HepG2 (cell line): ENCODE measurements around the gene KLC4. TPM values are rescaled to one million over a fixed set of nuclear protein-coding genes. Genes with fewer than 3 reads are reported as not detected.

Source experiments
- ATAC-seq: fragments of 200-7000 bp; cut with Tn5 transposase; 3 replicates; pipeline ENCODE4 v1.9.1; 2020; ENCODE audit warnings: mild to moderate bottlenecking, moderate library complexity
- BruUV-seq: library from RNA; stranded (reverse); fragments of 400-500 nt; replicated peaks from 2 replicates; lab custom pipeline; 2021; lab: Mats Ljungman, UMichigan
- CTCF ChIA-PET: fragments of 300-600 bp; formaldehyde crosslinking; extraction: SDS; loops from one replicate; lab custom pipeline; 2021; ENCODE audit warnings: low total read pairs, inconsistent platforms, low intra/inter-chr PET ratio; lab: Yijun Ruan, JAX
- POLR2A ChIA-PET: fragments of 350-600 bp; sonication (Branson Sonifier 250); formaldehyde crosslinking; loops from one replicate; lab custom pipeline; 2020; ENCODE audit warnings: antibody characterized with exemption, inconsistent platforms; lab: Yijun Ruan, JAX
- DNase-seq: peaks from one replicate; pipeline ENCODE4 v3.0.0-alpha.2; 2015; ENCODE audit warnings: low spot score
- FAIRE-seq: peaks from 3 replicates; lab custom pipeline; 2011; peaks lifted over from hg19 to GRCh38; lab: Jason Lieb, UNC
- H2AFZ ChIP-seq: one replicate; pipeline ENCODE4 v1.6.1; 2011; ENCODE audit warnings: low read length, inconsistent platforms
- H3K27ac ChIP-seq: fragments of 300-600 bp; 3 replicates; pipeline ENCODE4 v1.8.0; 2011; ENCODE audit warnings: mixed run types, mild to moderate bottlenecking, mixed read lengths, low read length, inconsistent platforms; ENCODE audit not compliant: insufficient read depth; ENCODE audit errors: extremely low read length
- H3K27me3 ChIP-seq, 2 experiments: fragments of 200-600 bp in 1 of 2; 2 replicates in 1 of 2; 3 replicates in 1 of 2; pipeline versions ENCODE4 v1.6.0 to v1.8.0; 2011; ENCODE audit warnings: low read length in 2 of 2, mild to moderate bottlenecking in 2 of 2, moderate library complexity in 2 of 2, inconsistent platforms in 1 of 2; ENCODE audit not compliant: insufficient read depth in 2 of 2, control insufficient read depth in 1 of 2
- H3K36me3 ChIP-seq, 2 experiments: fragments of 200-600 bp in 1 of 2; replicated peaks in 1 of 2; 2 replicates in 1 of 2; 3 replicates in 1 of 2; pipeline versions ENCODE4 v1.5.1 to v1.8.0; 2011; ENCODE audit warnings: low read length in 2 of 2, inconsistent platforms in 1 of 2; ENCODE audit not compliant: insufficient read depth in 2 of 2, control insufficient read depth in 1 of 2
- H3K4me1 ChIP-seq: 2 replicates; pipeline ENCODE4 v1.5.1; 2012; ENCODE audit warnings: low read length, inconsistent platforms; ENCODE audit not compliant: insufficient read depth
- H3K4me2 ChIP-seq: 2 replicates; pipeline ENCODE4 v1.6.0; 2011; ENCODE audit warnings: low read depth, low read length, inconsistent platforms
- H3K4me3 ChIP-seq, 3 experiments: fragments of 200-600 bp in 1 of 3; sonication (generic), shearing (Covaris generic) in 1 of 3; replicated peaks in 1 of 3; 2 replicates each; pipeline ENCODE4 v1.5.1; 2011 to 2016; ENCODE audit warnings: low read length in 3 of 3, inconsistent platforms in 2 of 3, low read depth in 2 of 3, mild to moderate bottlenecking in 2 of 3, control low read depth in 1 of 3, mixed read lengths in 1 of 3; ENCODE audit not compliant: insufficient read depth in 1 of 3
- H3K79me2 ChIP-seq: one replicate; pipeline ENCODE4 v1.6.1; 2011; ENCODE audit warnings: low read length, inconsistent platforms; ENCODE audit not compliant: insufficient read depth
- H3K9ac ChIP-seq: 2 replicates; pipeline ENCODE4 v1.6.0; 2011; ENCODE audit warnings: mild to moderate bottlenecking, low read depth, low read length, inconsistent platforms; ENCODE audit not compliant: insufficient read depth
- H3K9me3 ChIP-seq: 2 replicates; pipeline ENCODE4 v1.5.1; 2012; ENCODE audit warnings: mild to moderate bottlenecking, low read length
- H4K20me1 ChIP-seq: 2 replicates; pipeline ENCODE4 v1.6.0; 2011; ENCODE audit warnings: inconsistent platforms, mild to moderate bottlenecking, low read length, moderate library complexity; ENCODE audit not compliant: insufficient read depth
- CEBPZ ChIP-seq: IDR thresholded peaks from 2 replicates; pipeline ENCODE4 v1.6.1; 2012; ENCODE audit warnings: low read length, improper control_type of control experiment
- ESRRA ChIP-seq: sonication (generic); formaldehyde crosslinking; IDR thresholded peaks from 2 replicates; pipeline ENCODE4 v1.5.1; 2020; ENCODE audit warnings: mild to moderate bottlenecking, low read depth, missing genetic modification reagents
- FOXK1 ChIP-seq: sonication (generic); formaldehyde crosslinking; IDR thresholded peaks from 2 replicates; pipeline ENCODE4 v1.4.0; 2020; ENCODE audit warnings: low read depth, missing genetic modification reagents, borderline replicate concordance
- MEIS1 ChIP-seq: sonication (generic); formaldehyde crosslinking; IDR thresholded peaks from 2 replicates; pipeline ENCODE4 v1.9.0; 2021; ENCODE audit warnings: mild to moderate bottlenecking, missing genetic modification reagents, moderate library complexity, borderline replicate concordance
- NR2F6 ChIP-seq, 2 experiments: IDR thresholded peaks; 2 replicates each; pipeline ENCODE4 v1.6.1; 2016; ENCODE audit warnings: antibody characterized with exemption in 1 of 2, mild to moderate bottlenecking in 1 of 2
- RELA ChIP-seq: sonication (generic); formaldehyde crosslinking; IDR thresholded peaks from 2 replicates; pipeline ENCODE4 v1.4.0; 2020; ENCODE audit warnings: missing genetic modification reagents
- ZBTB14 ChIP-seq: sonication (generic); formaldehyde crosslinking; IDR thresholded peaks from 2 replicates; pipeline ENCODE4 v1.4.0; 2020; ENCODE audit warnings: missing genetic modification reagents
- ZMAT5 ChIP-seq: sonication (generic); formaldehyde crosslinking; IDR thresholded peaks from 2 replicates; pipeline ENCODE4 v1.5.0; 2020; ENCODE audit warnings: mild to moderate bottlenecking, low read depth, missing genetic modification reagents, borderline replicate concordance
- WGBS: methylation state at CpG from one replicate; pipeline ENCODE4 v1.1.6; 2017; ENCODE audit warnings: low lambda C conversion rate; 5-methylcytosine and 5-hydroxymethylcytosine counted together
- in situ Hi-C: cut with HindIII; loops from 2 replicates; pipeline ENCODE4 v1.10.0; 2017; ENCODE audit warnings: low pct_unique_long_range_greater_than_20kb; ENCODE audit not compliant: extremely low pct_ligation_motif_present
- intact Hi-C: fragments of 100-400 bp; cut with micrococcal nuclease; formaldehyde crosslinking; loops from one replicate; pipeline ENCODE4 v1.10.0; 2022; ENCODE audit not compliant: unreplicated experiment
- polyA plus RNA-seq, 8 experiments: library from polyadenylated mRNA; depleted of rRNA in 3 of 8; stranded (reverse) in 7 of 8; unstranded in 1 of 8; fragments of >200 nt; fragmentation: Illumina TruSeq in 4 of 8; extraction: Trizol in 4 of 8; gene quantifications; 2 replicates each; pipeline versions ENCODE4 v1.2.1 to v1.2.3, GENCODE V29; 2011 to 2016; ENCODE audit warnings: low read depth in 4 of 8, missing spikeins in 1 of 8, mixed read lengths in 1 of 8; ENCODE audit not compliant: insufficient read depth in 1 of 8
- total RNA-seq, 5 experiments: library from RNA; depleted of rRNA; stranded (reverse); fragments of >200 nt; fragmentation: Illumina TruSeq; extraction: Trizol; gene quantifications; 2 replicates each; pipeline ENCODE4 v1.2.3, GENCODE V29; 2016; ENCODE audit warnings: low read depth in 1 of 5
- TF ChIP-seq, protein P1 (sequence below), 2 experiments: sonication (generic) in 1 of 2; formaldehyde crosslinking in 1 of 2; IDR thresholded peaks; 2 replicates each; pipeline versions ENCODE4 v1.6.1 to v1.9.0; 2014 to 2022; ENCODE audit warnings: antibody characterized with exemption in 1 of 2, borderline replicate concordance in 1 of 2, inconsistent platforms in 1 of 2, low read depth in 1 of 2, missing genetic modification reagents in 1 of 2

The KLC4 gene
- total and polyA plus RNA-seq, 2 of the 13 experiments (the other 11 are each of a cell fraction or from before 2014, with no cell fraction given), result 45.4 to 70.4 TPM

GRCh38 chr6:43013843-43014433 is 45.5 kb upstream of the KLC4 start, which contains the start of the genes KLHDC3 and MEA1 (continued):
- TF ChIP-seq, protein P1, sequence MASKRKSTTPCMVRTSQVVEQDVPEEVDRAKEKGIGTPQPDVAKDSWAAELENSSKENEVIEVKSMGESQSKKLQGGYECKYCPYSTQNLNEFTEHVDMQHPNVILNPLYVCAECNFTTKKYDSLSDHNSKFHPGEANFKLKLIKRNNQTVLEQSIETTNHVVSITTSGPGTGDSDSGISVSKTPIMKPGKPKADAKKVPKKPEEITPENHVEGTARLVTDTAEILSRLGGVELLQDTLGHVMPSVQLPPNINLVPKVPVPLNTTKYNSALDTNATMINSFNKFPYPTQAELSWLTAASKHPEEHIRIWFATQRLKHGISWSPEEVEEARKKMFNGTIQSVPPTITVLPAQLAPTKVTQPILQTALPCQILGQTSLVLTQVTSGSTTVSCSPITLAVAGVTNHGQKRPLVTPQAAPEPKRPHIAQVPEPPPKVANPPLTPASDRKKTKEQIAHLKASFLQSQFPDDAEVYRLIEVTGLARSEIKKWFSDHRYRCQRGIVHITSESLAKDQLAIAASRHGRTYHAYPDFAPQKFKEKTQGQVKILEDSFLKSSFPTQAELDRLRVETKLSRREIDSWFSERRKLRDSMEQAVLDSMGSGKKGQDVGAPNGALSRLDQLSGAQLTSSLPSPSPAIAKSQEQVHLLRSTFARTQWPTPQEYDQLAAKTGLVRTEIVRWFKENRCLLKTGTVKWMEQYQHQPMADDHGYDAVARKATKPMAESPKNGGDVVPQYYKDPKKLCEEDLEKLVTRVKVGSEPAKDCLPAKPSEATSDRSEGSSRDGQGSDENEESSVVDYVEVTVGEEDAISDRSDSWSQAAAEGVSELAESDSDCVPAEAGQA (IDR thresholded peaks at IDR 0.05; ENCODE audit: low read depth), result peak; percentile 81
- TF ChIP-seq, protein P1 (CRISPR knock-in tag; IDR thresholded peaks at IDR 0.05; ENCODE audit: borderline replicate concordance), result no peak
- TF ChIP-seq FOXK1 (CRISPR knock-in tag) (peak; percentile 99), ESRRA (CRISPR knock-in tag) (peak; percentile 60; the same call in 1 of the 2 replicates)

- Histone ChIP-seq H3K4me2 (peak overlapping the region; percentile 89), H3K27me3 (no peaks in the 10 kb centered on the region; a peak in 1 of 5 replicates), H3K4me3 (peak overlapping the region; percentile 80 to 93 (median 90)), H3K36me3 (peaks cover 22 to 56% of the 10 kb centered on the region in 2 experiments; a peak in 4 of 5 replicates), H3K9me3 (no peaks in the 10 kb centered on the region), H4K20me1 (no peaks in the 10 kb centered on the region), H3K79me2 (peaks cover 34% of the 10 kb centered on the region), H2AFZ (no peak overlapping the region), H3K9ac (peak overlapping the region; percentile 79), H3K4me1 (peaks cover 38% of the 10 kb centered on the region), H3K27ac (peak overlapping the region; percentile 44)
- TSS peak; percentile 61 for BruUV-seq
- FAIRE-seq, result no peak
- ATAC-seq, result peak; percentile 1
- POLR2A ChIA-PET, result interaction anchor here (0.6 to 5.3 kb wide), 34 partner anchors 9 to 502 kb away, joined by 3 to 76 read pairs (median 6); partner anchors contain the start of genes CNPY3, CUL7, CUL9 and GNMT
- DNase-seq, result no peak
- 1% methylated on average over 7 of the region's 7 CpGs for WGBS
- in situ Hi-C loops, result no loop called here
- intact Hi-C loops, result loop anchor here (2.0 to 5.0 kb wide), 3 partner anchors 38 to 52 kb away; partner anchors contain the start of genes CUL7 and GNMT
- CTCF ChIA-PET, result no interaction called here
- TF ChIP-seq NR2F6 (IDR thresholded peaks at IDR 0.05) (no peak), NR2F6 (CRISPR knock-in tag; IDR thresholded peaks at IDR 0.05) (no peak), ZMAT5 (CRISPR knock-in tag) (no peak), CEBPZ (no peak), RELA (CRISPR knock-in tag) (no peak), MEIS1 (CRISPR knock-in tag) (0 out of 2 replicates have a peak, but pooled peaks have one; percentile 12), ZBTB14 (CRISPR knock-in tag) (no peak)
These were observed 45.0 kb upstream of the KLC4 start for GRCh38 chr6:43014434-43014909.
